HL-60 (cell line): Measurements from ENCODE around the gene CHRM3.

Source experiments
- DNase-seq, 2 experiments: peaks; one replicate each; pipeline ENCODE4 v3.0.0-alpha.2; 2010 to 2020; ENCODE audit warnings: low read depth in 1 of 2, low spot score in 1 of 2
- H3K27ac ChIP-seq: fragments of 250-450 bp; sonication (Bioruptor Pico); replicated peaks from 2 replicates; pipeline ENCODE4 v1.5.1; 2020; ENCODE audit warnings: mild to moderate bottlenecking, moderate library complexity
- H3K27me3 ChIP-seq: fragments of 250-450 bp; sonication (Bioruptor Pico); 2 replicates; pipeline ENCODE4 v1.5.1; 2021; ENCODE audit warnings: mild to moderate bottlenecking, moderate library complexity; ENCODE audit not compliant: insufficient read depth, poor library complexity, severe bottlenecking
- H3K4me3 ChIP-seq: replicated peaks from 2 replicates; pipeline ENCODE4 v1.5.1; 2011; ENCODE audit warnings: mild to moderate bottlenecking, control low read depth, low read length; ENCODE audit not compliant: insufficient read depth
- CTCF ChIP-seq: IDR thresholded peaks from one replicate; pipeline ENCODE4 v1.5.1; 2011; ENCODE audit warnings: low read length, control low read depth, inconsistent platforms; ENCODE audit not compliant: insufficient read depth
- GABPA ChIP-seq: IDR thresholded peaks from 2 replicates; pipeline ENCODE4 v1.6.1; 2012; ENCODE audit warnings: low read depth
- POLR2AphosphoS5 ChIP-seq: IDR thresholded peaks from 2 replicates; pipeline ENCODE4 v1.6.1; 2012; ENCODE audit warnings: low read depth
- REST ChIP-seq: IDR thresholded peaks from 2 replicates; pipeline ENCODE4 v1.6.1; 2012; ENCODE audit warnings: low read depth; ENCODE audit not compliant: insufficient replicate concordance
- SPI1 ChIP-seq: IDR thresholded peaks from 2 replicates; pipeline ENCODE4 v1.6.1; 2012; ENCODE audit warnings: low read depth, mild to moderate bottlenecking, borderline replicate concordance

The CHRM3 gene

GRCh38 chr1:239429163-239429562 is 42.8 kb downstream of the CHRM3 start:
- no peak for DNase-seq
- TF ChIP-seq SPI1 (no peak), GABPA (no peak), CTCF (no peak), REST (no peak), POLR2AphosphoS5 (no peak)
- no peak overlapping the region for H3K27ac ChIP-seq
- H3K4me3 ChIP-seq: no peak overlapping the region
- no peaks in the 10 kb centered on the region for H3K27me3 ChIP-seq

- no peaks in the 10 kb centered on the region for H3K27me3 ChIP-seq
- H3K4me3 ChIP-seq: no peak overlapping the region
- TF ChIP-seq CTCF (no peak), GABPA (no peak), REST (no peak), POLR2AphosphoS5 (no peak), SPI1 (no peak)
- no peak for DNase-seq
- no peak overlapping the region for H3K27ac ChIP-seq
Observed at GRCh38 chr1:239432255-239432654, 45.9 kb downstream of the CHRM3 start.

GRCh38 chr1:239434181-239434580 is 47.8 kb downstream of the CHRM3 start:
- H3K27ac ChIP-seq: no peak overlapping the region
- TF ChIP-seq SPI1: no peak
- no peak for TF ChIP-seq REST
- no peak for TF ChIP-seq POLR2AphosphoS5
- TF ChIP-seq CTCF: no peak
- no peaks in the 10 kb centered on the region for H3K27me3 ChIP-seq
- no peak overlapping the region for H3K4me3 ChIP-seq
- no peak for DNase-seq
